HepG2 (cell line): ENCODE data around the gene STS. TPM values are rescaled to one million over a fixed set of nuclear protein-coding genes. Genes with fewer than 3 reads are reported as not detected.

Source experiments
- ATAC-seq: fragments of 200-7000 bp; cut with Tn5 transposase; 3 replicates; pipeline ENCODE4 v1.9.1; 2020; ENCODE audit warnings: mild to moderate bottlenecking, moderate library complexity
- BruUV-seq: library from RNA; stranded (reverse); fragments of 400-500 nt; replicated peaks from 2 replicates; lab custom pipeline; 2021; lab: Mats Ljungman, UMichigan
- CTCF ChIA-PET: fragments of 300-600 bp; formaldehyde crosslinking; extraction: SDS; loops from one replicate; lab custom pipeline; 2021; ENCODE audit warnings: low total read pairs, inconsistent platforms, low intra/inter-chr PET ratio; lab: Yijun Ruan, JAX
- POLR2A ChIA-PET: fragments of 350-600 bp; sonication (Branson Sonifier 250); formaldehyde crosslinking; loops from one replicate; lab custom pipeline; 2020; ENCODE audit warnings: antibody characterized with exemption, inconsistent platforms; lab: Yijun Ruan, JAX
- DNase-seq: peaks from one replicate; pipeline ENCODE4 v3.0.0-alpha.2; 2015; ENCODE audit warnings: low spot score
- FAIRE-seq: peaks from 3 replicates; lab custom pipeline; 2011; peaks lifted over from hg19 to GRCh38; lab: Jason Lieb, UNC
- H2AFZ ChIP-seq: one replicate; pipeline ENCODE4 v1.6.1; 2011; ENCODE audit warnings: low read length, inconsistent platforms
- H3K27ac ChIP-seq: fragments of 300-600 bp; 3 replicates; pipeline ENCODE4 v1.8.0; 2011; ENCODE audit warnings: mixed run types, mild to moderate bottlenecking, mixed read lengths, low read length, inconsistent platforms; ENCODE audit not compliant: insufficient read depth; ENCODE audit errors: extremely low read length
- H3K27me3 ChIP-seq, 2 experiments: fragments of 200-600 bp in 1 of 2; 2 replicates in 1 of 2; 3 replicates in 1 of 2; pipeline versions ENCODE4 v1.6.0 to v1.8.0; 2011; ENCODE audit warnings: low read length in 2 of 2, mild to moderate bottlenecking in 2 of 2, moderate library complexity in 2 of 2, inconsistent platforms in 1 of 2; ENCODE audit not compliant: insufficient read depth in 2 of 2, control insufficient read depth in 1 of 2
- H3K36me3 ChIP-seq, 2 experiments: fragments of 200-600 bp in 1 of 2; replicated peaks in 1 of 2; 2 replicates in 1 of 2; 3 replicates in 1 of 2; pipeline versions ENCODE4 v1.5.1 to v1.8.0; 2011; ENCODE audit warnings: low read length in 2 of 2, inconsistent platforms in 1 of 2; ENCODE audit not compliant: insufficient read depth in 2 of 2, control insufficient read depth in 1 of 2
- H3K4me1 ChIP-seq: 2 replicates; pipeline ENCODE4 v1.5.1; 2012; ENCODE audit warnings: low read length, inconsistent platforms; ENCODE audit not compliant: insufficient read depth
- H3K4me2 ChIP-seq: 2 replicates; pipeline ENCODE4 v1.6.0; 2011; ENCODE audit warnings: low read depth, low read length, inconsistent platforms
- H3K4me3 ChIP-seq, 3 experiments: fragments of 200-600 bp in 1 of 3; sonication (generic), shearing (Covaris generic) in 1 of 3; replicated peaks in 1 of 3; 2 replicates each; pipeline ENCODE4 v1.5.1; 2011 to 2016; ENCODE audit warnings: low read length in 3 of 3, inconsistent platforms in 2 of 3, low read depth in 2 of 3, mild to moderate bottlenecking in 2 of 3, control low read depth in 1 of 3, mixed read lengths in 1 of 3; ENCODE audit not compliant: insufficient read depth in 1 of 3
- H3K79me2 ChIP-seq: one replicate; pipeline ENCODE4 v1.6.1; 2011; ENCODE audit warnings: low read length, inconsistent platforms; ENCODE audit not compliant: insufficient read depth
- H3K9ac ChIP-seq: 2 replicates; pipeline ENCODE4 v1.6.0; 2011; ENCODE audit warnings: mild to moderate bottlenecking, low read depth, low read length, inconsistent platforms; ENCODE audit not compliant: insufficient read depth
- H3K9me3 ChIP-seq: 2 replicates; pipeline ENCODE4 v1.5.1; 2012; ENCODE audit warnings: mild to moderate bottlenecking, low read length
- H4K20me1 ChIP-seq: 2 replicates; pipeline ENCODE4 v1.6.0; 2011; ENCODE audit warnings: inconsistent platforms, mild to moderate bottlenecking, low read length, moderate library complexity; ENCODE audit not compliant: insufficient read depth
- ADNP ChIP-seq: sonication (generic); formaldehyde crosslinking; IDR thresholded peaks from 2 replicates; pipeline ENCODE4 v1.4.0; 2020; ENCODE audit warnings: missing genetic modification reagents
- CENPX ChIP-seq: sonication (generic); formaldehyde crosslinking; IDR thresholded peaks from 2 replicates; pipeline ENCODE4 v1.9.0; 2021; ENCODE audit warnings: mild to moderate bottlenecking, missing genetic modification reagents, moderate library complexity
- ERF ChIP-seq: IDR thresholded peaks from 2 replicates; pipeline ENCODE4 v1.6.1; 2018; ENCODE audit warnings: missing biosample characterization, missing genetic modification reagents
- HOXA5 ChIP-seq: sonication (generic); formaldehyde crosslinking; IDR thresholded peaks from 2 replicates; pipeline ENCODE4 v1.4.0; 2020; ENCODE audit warnings: missing genetic modification reagents
- KDM5B ChIP-seq: sonication (generic); formaldehyde crosslinking; IDR thresholded peaks from 2 replicates; pipeline ENCODE4 v1.4.0; 2020; ENCODE audit warnings: missing genetic modification reagents, mild to moderate bottlenecking, borderline replicate concordance
- RNF219 ChIP-seq: sonication (generic); formaldehyde crosslinking; IDR thresholded peaks from 2 replicates; pipeline ENCODE4 v1.5.0; 2020; ENCODE audit warnings: mild to moderate bottlenecking, missing genetic modification reagents
- SALL1 ChIP-seq: sonication (generic); formaldehyde crosslinking; IDR thresholded peaks from 2 replicates; pipeline ENCODE4 v1.8.0; 2022; ENCODE audit warnings: mild to moderate bottlenecking, missing genetic modification reagents
- YEATS2 ChIP-seq: sonication (generic); formaldehyde crosslinking; IDR thresholded peaks from 2 replicates; pipeline ENCODE4 v1.4.0; 2020; ENCODE audit warnings: missing genetic modification reagents, borderline replicate concordance
- YEATS4 ChIP-seq: sonication (generic); formaldehyde crosslinking; IDR thresholded peaks from 2 replicates; pipeline ENCODE4 v1.4.0; 2020; ENCODE audit warnings: missing genetic modification reagents, borderline replicate concordance
- ZKSCAN8 ChIP-seq: IDR thresholded peaks from 2 replicates; pipeline ENCODE4 v1.6.1; 2016; ENCODE audit warnings: borderline replicate concordance, missing genetic modification reagents, missing compliant biosample characterization
- ZNF576 ChIP-seq: sonication (generic); formaldehyde crosslinking; IDR thresholded peaks from 2 replicates; pipeline ENCODE4 v1.4.0; 2020; ENCODE audit warnings: mild to moderate bottlenecking, missing genetic modification reagents
- ZNF678 ChIP-seq: sonication (generic); formaldehyde crosslinking; IDR thresholded peaks from 2 replicates; pipeline ENCODE4 v1.4.0; 2020; ENCODE audit warnings: mild to moderate bottlenecking, missing genetic modification reagents
- ZNF775 ChIP-seq: sonication (generic); formaldehyde crosslinking; IDR thresholded peaks from 2 replicates; pipeline ENCODE4 v1.4.0; 2020; ENCODE audit warnings: missing genetic modification reagents, mild to moderate bottlenecking, moderate library complexity, borderline replicate concordance
- ZNF839 ChIP-seq: sonication (generic); formaldehyde crosslinking; IDR thresholded peaks from 2 replicates; pipeline ENCODE4 v1.4.0; 2020; ENCODE audit warnings: missing genetic modification reagents, mild to moderate bottlenecking, borderline replicate concordance
- WGBS: methylation state at CpG from one replicate; pipeline ENCODE4 v1.1.6; 2017; ENCODE audit warnings: low lambda C conversion rate; 5-methylcytosine and 5-hydroxymethylcytosine counted together
- in situ Hi-C: cut with HindIII; loops from 2 replicates; pipeline ENCODE4 v1.10.0; 2017; ENCODE audit warnings: low pct_unique_long_range_greater_than_20kb; ENCODE audit not compliant: extremely low pct_ligation_motif_present
- intact Hi-C: fragments of 100-400 bp; cut with micrococcal nuclease; formaldehyde crosslinking; loops from one replicate; pipeline ENCODE4 v1.10.0; 2022; ENCODE audit not compliant: unreplicated experiment
- polyA plus RNA-seq, 8 experiments: library from polyadenylated mRNA; depleted of rRNA in 3 of 8; stranded (reverse) in 7 of 8; unstranded in 1 of 8; fragments of >200 nt; fragmentation: Illumina TruSeq in 4 of 8; extraction: Trizol in 4 of 8; gene quantifications; 2 replicates each; pipeline versions ENCODE4 v1.2.1 to v1.2.3, GENCODE V29; 2011 to 2016; ENCODE audit warnings: low read depth in 4 of 8, missing spikeins in 1 of 8, mixed read lengths in 1 of 8; ENCODE audit not compliant: insufficient read depth in 1 of 8
- total RNA-seq, 5 experiments: library from RNA; depleted of rRNA; stranded (reverse); fragments of >200 nt; fragmentation: Illumina TruSeq; extraction: Trizol; gene quantifications; 2 replicates each; pipeline ENCODE4 v1.2.3, GENCODE V29; 2016; ENCODE audit warnings: low read depth in 1 of 5
- TF ChIP-seq, protein P1 (sequence below): sonication (generic); formaldehyde crosslinking; IDR thresholded peaks from 2 replicates; pipeline ENCODE4 v1.4.0; 2020; ENCODE audit warnings: missing genetic modification reagents, borderline replicate concordance
- TF ChIP-seq, protein P2 (sequence below): sonication (generic); formaldehyde crosslinking; IDR thresholded peaks from 2 replicates; pipeline ENCODE4 v1.4.0; 2020; ENCODE audit warnings: missing genetic modification reagents, borderline replicate concordance

Gene STS
- total and polyA plus RNA-seq, 2 of the 13 experiments (the other 11 are each of a cell fraction or from before 2014, with no cell fraction given): 0.87 to 1.5 TPM

DNA sequence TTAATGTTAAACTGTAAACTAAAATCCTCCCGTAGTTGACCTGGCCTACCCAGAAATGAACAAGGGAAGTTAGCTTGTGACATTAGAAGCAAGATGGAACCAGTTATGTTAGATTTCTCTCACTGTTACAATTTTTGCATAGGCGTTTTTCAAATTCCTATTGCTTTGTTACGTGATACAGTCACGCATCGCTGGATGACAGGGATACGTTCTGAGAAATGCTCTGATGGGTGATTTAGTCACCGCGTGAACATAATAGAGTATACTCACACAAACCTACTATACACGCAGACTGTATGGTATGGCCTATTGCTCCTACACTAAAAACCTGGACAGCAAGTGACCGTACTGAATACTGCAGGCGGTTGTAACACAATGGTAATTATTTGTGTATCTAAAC lies 47.1 kb downstream of the STS start:
- no peaks in the 10 kb centered on the region for H3K27me3 ChIP-seq
- H3K9ac ChIP-seq: no peak overlapping the region
- ChIA-PET CTCF (no interaction called here), POLR2A (no interaction called here)
- H3K4me3 ChIP-seq: no peak overlapping the region
- 96% methylated on average over 9 of the region's 11 CpGs for WGBS
- FAIRE-seq (no peak), ATAC-seq (no peak), DNase-seq (no peak)
- no peak overlapping the region for H3K27ac ChIP-seq
- no peaks in the 10 kb centered on the region for H3K4me1 ChIP-seq
- H3K9me3 ChIP-seq: no peaks in the 10 kb centered on the region
- no peak overlapping the region for H3K4me2 ChIP-seq
- no peak overlapping the region for H2AFZ ChIP-seq
- H3K36me3 ChIP-seq: no peaks in the 10 kb centered on the region; a peak in 1 of 5 replicates
- no peaks in the 10 kb centered on the region for H4K20me1 ChIP-seq
- intact Hi-C loops (no loop called here), in situ Hi-C loops (no loop called here)
- H3K79me2 ChIP-seq: no peaks in the 10 kb centered on the region
- BruUV-seq: no TSS peak
- TF ChIP-seq, protein P1, sequence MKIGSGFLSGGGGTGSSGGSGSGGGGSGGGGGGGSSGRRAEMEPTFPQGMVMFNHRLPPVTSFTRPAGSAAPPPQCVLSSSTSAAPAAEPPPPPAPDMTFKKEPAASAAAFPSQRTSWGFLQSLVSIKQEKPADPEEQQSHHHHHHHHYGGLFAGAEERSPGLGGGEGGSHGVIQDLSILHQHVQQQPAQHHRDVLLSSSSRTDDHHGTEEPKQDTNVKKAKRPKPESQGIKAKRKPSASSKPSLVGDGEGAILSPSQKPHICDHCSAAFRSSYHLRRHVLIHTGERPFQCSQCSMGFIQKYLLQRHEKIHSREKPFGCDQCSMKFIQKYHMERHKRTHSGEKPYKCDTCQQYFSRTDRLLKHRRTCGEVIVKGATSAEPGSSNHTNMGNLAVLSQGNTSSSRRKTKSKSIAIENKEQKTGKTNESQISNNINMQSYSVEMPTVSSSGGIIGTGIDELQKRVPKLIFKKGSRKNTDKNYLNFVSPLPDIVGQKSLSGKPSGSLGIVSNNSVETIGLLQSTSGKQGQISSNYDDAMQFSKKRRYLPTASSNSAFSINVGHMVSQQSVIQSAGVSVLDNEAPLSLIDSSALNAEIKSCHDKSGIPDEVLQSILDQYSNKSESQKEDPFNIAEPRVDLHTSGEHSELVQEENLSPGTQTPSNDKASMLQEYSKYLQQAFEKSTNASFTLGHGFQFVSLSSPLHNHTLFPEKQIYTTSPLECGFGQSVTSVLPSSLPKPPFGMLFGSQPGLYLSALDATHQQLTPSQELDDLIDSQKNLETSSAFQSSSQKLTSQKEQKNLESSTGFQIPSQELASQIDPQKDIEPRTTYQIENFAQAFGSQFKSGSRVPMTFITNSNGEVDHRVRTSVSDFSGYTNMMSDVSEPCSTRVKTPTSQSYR (CRISPR knock-in tag): no peak
- TF ChIP-seq, protein P2, sequence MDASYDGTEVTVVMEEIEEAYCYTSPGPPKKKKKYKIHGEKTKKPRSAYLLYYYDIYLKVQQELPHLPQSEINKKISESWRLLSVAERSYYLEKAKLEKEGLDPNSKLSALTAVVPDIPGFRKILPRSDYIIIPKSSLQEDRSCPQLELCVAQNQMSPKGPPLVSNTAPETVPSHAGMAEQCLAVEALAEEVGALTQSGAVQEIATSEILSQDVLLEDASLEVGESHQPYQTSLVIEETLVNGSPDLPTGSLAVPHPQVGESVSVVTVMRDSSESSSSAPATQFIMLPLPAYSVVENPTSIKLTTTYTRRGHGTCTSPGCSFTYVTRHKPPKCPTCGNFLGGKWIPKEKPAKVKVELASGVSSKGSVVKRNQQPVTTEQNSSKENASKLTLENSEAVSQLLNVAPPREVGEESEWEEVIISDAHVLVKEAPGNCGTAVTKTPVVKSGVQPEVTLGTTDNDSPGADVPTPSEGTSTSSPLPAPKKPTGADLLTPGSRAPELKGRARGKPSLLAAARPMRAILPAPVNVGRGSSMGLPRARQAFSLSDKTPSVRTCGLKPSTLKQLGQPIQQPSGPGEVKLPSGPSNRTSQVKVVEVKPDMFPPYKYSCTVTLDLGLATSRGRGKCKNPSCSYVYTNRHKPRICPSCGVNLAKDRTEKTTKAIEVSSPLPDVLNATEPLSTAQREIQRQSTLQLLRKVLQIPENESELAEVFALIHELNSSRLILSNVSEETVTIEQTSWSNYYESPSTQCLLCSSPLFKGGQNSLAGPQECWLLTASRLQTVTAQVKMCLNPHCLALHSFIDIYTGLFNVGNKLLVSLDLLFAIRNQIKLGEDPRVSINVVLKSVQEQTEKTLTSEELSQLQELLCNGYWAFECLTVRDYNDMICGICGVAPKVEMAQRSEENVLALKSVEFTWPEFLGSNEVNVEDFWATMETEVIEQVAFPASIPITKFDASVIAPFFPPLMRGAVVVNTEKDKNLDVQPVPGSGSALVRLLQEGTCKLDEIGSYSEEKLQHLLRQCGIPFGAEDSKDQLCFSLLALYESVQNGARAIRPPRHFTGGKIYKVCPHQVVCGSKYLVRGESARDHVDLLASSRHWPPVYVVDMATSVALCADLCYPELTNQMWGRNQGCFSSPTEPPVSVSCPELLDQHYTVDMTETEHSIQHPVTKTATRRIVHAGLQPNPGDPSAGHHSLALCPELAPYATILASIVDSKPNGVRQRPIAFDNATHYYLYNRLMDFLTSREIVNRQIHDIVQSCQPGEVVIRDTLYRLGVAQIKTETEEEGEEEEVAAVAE (CRISPR knock-in tag): no peak
- no peak for TF ChIP-seq CENPX (CRISPR knock-in tag)
- TF ChIP-seq YEATS2 (CRISPR knock-in tag): no peak
- TF ChIP-seq KDM5B: no peak
- no peak for TF ChIP-seq ZNF775 (CRISPR knock-in tag)
- no peak for TF ChIP-seq YEATS4 (CRISPR knock-in tag)
- TF ChIP-seq ZNF678 (CRISPR knock-in tag): no peak
- no peak for TF ChIP-seq ZNF576 (CRISPR knock-in tag)
- no peak for TF ChIP-seq ADNP (CRISPR knock-in tag)
- no peak for TF ChIP-seq ERF (CRISPR knock-in tag)
- no peak for TF ChIP-seq ZNF839 (CRISPR knock-in tag)
- TF ChIP-seq SALL1 (CRISPR knock-in tag): no peak
- no peak for TF ChIP-seq HOXA5 (CRISPR knock-in tag)
- no peak for TF ChIP-seq ZKSCAN8 (CRISPR knock-in tag)
- no peak for TF ChIP-seq RNF219
